Cardiac ventricle fibroblast (primary cell): Measurements from ENCODE around the gene ERGIC1. TPM values are rescaled to one million over a fixed set of nuclear protein-coding genes. Genes with fewer than 3 reads are reported as not detected.

Experiments used
- total RNA-seq: library from RNA; depleted of rRNA; stranded (reverse); fragments of >200 nt; gene quantifications from 2 replicates; pipeline ENCODE4 v1.2.3, GENCODE V29; 2015

Gene ERGIC1, protein sequence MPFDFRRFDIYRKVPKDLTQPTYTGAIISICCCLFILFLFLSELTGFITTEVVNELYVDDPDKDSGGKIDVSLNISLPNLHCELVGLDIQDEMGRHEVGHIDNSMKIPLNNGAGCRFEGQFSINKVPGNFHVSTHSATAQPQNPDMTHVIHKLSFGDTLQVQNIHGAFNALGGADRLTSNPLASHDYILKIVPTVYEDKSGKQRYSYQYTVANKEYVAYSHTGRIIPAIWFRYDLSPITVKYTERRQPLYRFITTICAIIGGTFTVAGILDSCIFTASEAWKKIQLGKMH
- 115 and 132 TPM in 2 replicates for total RNA-seq

DNA sequence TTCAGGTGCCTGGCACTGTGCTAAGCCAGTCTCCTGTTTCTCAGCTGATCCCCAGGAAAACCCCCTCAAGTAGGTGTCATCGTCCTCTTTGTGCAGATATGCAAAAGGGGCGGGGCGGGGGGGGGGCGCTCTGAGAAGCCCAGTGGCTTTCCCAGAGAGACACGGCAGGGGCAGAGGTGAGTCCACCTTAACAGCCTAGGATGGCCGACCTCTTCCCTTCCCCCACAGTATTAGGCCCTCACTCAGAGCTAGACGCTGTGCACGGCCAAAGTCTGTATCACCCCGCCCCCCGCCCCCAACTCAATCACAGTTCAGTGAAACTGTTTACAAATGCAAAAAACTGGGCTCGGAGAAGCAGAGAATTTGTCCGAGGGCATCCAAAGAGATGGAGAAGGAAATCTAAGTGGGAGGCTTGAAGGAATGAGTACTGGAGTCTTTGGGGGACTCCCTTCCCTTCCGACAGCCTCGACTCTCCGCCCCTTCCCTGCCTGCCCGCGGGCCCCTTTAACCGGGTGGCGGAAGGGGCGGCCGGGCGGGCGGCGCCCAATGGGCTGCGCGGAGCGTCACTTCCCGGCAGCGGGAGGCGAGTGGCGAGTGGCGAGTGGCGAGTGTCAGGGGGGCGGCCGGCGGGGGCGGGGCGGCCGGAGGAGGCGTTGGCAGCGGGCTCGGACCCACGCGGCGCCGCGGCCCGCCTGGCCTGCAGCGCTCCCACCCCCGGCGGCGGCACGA, at the start of gene ERGIC1:
Gene ERGIC1, plus strand, starts transcription at position 566 of the 729 bp plus-strand sequence. Its CDS starts 163 bp downstream, at position 729.

GRCh38 chr5:172983542-172984243, 149.6 kb downstream of the ERGIC1 start, which contains the start of gene ATP6V0E1:
Gene ATP6V0E1, plus strand, starts transcription at chr5:172983771. Its CDS starts 90 bp downstream, at chr5:172983861.

Other genes starting within 250 kb of the ERGIC1 start
- gene NEURL1B, start 193.0 kb upstream of the ERGIC1 start, total RNA-seq, result 9.1 and 11.1 TPM in 2 replicates
- gene DUSP1, start 63.1 kb upstream of the ERGIC1 start, total RNA-seq, result 156 and 188 TPM in 2 replicates
- 19.1 and 34.8 TPM in 2 replicates for gene RPL26L1, start 125.2 kb downstream of the ERGIC1 start, total RNA-seq
- gene ATP6V0E1, start 149.5 kb downstream of the ERGIC1 start, total RNA-seq, result 128 and 138 TPM in 2 replicates
- 15.7 and 16.3 TPM in 2 replicates for gene CREBRF, start 222.1 kb downstream of the ERGIC1 start, total RNA-seq